ENCODE measurements around the gene TSPOAP1. TPM values are rescaled to one million over a fixed set of nuclear protein-coding genes. Genes with fewer than 3 reads are reported as not detected.

The TSPOAP1 gene
- total RNA-seq, 2 experiments from 2014 or later = 21.1 to 24.1 TPM

GRCh38 chr17:58362368-58363014, 33.9 kb upstream of the TSPOAP1 start:
- no peak for TF ChIP-seq CTCF (IDR thresholded peaks at IDR 0.05)
- no peak for ATAC-seq
- peaks cover 5% of the 10 kb centered on the region for H3K4me1 Mint-ChIP-seq (ENCODE audit: low read depth)
- H3K27ac Mint-ChIP-seq = no peak overlapping the region
- ChIA-PET POLR2A (interaction anchor here (1.4 to 5.3 kb wide), 5 partner anchors 8 to 31 kb away, joined by 3 to 33 read pairs (median 6); partner anchors contain the start of gene SUPT4H1), CTCF (interaction anchor here (0.7 to 3.3 kb wide), 7 partner anchors 8 to 59 kb away, joined by 3 to 13 read pairs (median 7); partner anchors contain the start of genes RNF43 and SUPT4H1)
- H3K4me3 Mint-ChIP-seq = no peak overlapping the region
- DNase-seq = no peak
- H3K9me3 Mint-ChIP-seq = no peaks in the 10 kb centered on the region
- H3K36me3 Mint-ChIP-seq (ENCODE audit: low read depth) = no peaks in the 10 kb centered on the region
- H3K27me3 Mint-ChIP-seq = no peaks in the 10 kb centered on the region
- intact Hi-C loops (cut with micrococcal nuclease) = no loop called here

GRCh38 chr17:58360296-58361063, 31.9 kb upstream of the TSPOAP1 start:
- peaks cover under 1% of the 10 kb centered on the region for H3K4me1 Mint-ChIP-seq (ENCODE audit: low read depth)
- no peak overlapping the region for H3K4me3 Mint-ChIP-seq
- H3K27me3 Mint-ChIP-seq = no peaks in the 10 kb centered on the region

GRCh38 chr17:58358408-58359172, 30.0 kb upstream of the TSPOAP1 start:
- ChIA-PET POLR2A (interaction anchor here (12.8 kb wide), 1 partner anchor 21 kb away, joined by 496 read pairs; no protein-coding TSS in a partner anchor), CTCF (interaction anchor here (0.9 kb wide), 1 partner anchor 9 kb away, joined by 3 read pairs; no protein-coding TSS in a partner anchor)
- ATAC-seq = no peak

More at GRCh38 chr17:58360296-58361063, 31.9 kb upstream of the TSPOAP1 start:
- Mint-ChIP-seq H3K9me3 (no peaks in the 10 kb centered on the region), H3K27ac (no peak overlapping the region), H3K36me3 (ENCODE audit: low read depth) (no peaks in the 10 kb centered on the region)
- no peak for ATAC-seq
- no peak for DNase-seq
- intact Hi-C loops (cut with micrococcal nuclease) = no loop called here
- TF ChIP-seq CTCF (IDR thresholded peaks at IDR 0.05) = no peak
- ChIA-PET CTCF (interaction anchor here (1.4 to 2.2 kb wide), 2 partner anchors 43 to 57 kb away, joined by 6 to 8 read pairs; partner anchors contain the start of gene RNF43), POLR2A (interaction anchor here (0.6 to 12.8 kb wide), 7 partner anchors 9 to 89 kb away, joined by 3 to 496 read pairs (median 3); partner anchors contain the start of genes RNF43 and SUPT4H1)

More at GRCh38 chr17:58358408-58359172, 30.0 kb upstream of the TSPOAP1 start:
- Mint-ChIP-seq H3K4me3 (no peak overlapping the region), H3K9me3 (no peaks in the 10 kb centered on the region), H3K27ac (no peak overlapping the region), H3K27me3 (no peaks in the 10 kb centered on the region), H3K4me1 (ENCODE audit: low read depth) (peaks cover 7% of the 10 kb centered on the region), H3K36me3 (ENCODE audit: low read depth) (peaks cover 5% of the 10 kb centered on the region)
- DNase-seq = no peak
- TF ChIP-seq CTCF (IDR thresholded peaks at IDR 0.05) = no peak
- intact Hi-C loops (cut with micrococcal nuclease) = no loop called here
